Subcutaneous abdominal adipose tissue (tissue), 5 donors: ENCODE results near the gene PUM1.
"Not testable (repeated sequence)": the region's sequence is repeated elsewhere in the genome, so short reads cannot be mapped to it uniquely, and the experiment has no call there.

Source experiments
- H3K27ac ChIP-seq: one replicate; pipeline ENCODE4 v1.7.0; 2013; ENCODE audit warnings: low read depth, mild to moderate bottlenecking, inconsistent platforms, low read length, moderate library complexity
- H3K27me3 ChIP-seq, 5 donors: one replicate each; pipeline ENCODE4 v1.7.0; 2013; ENCODE audit warnings: low read length in 5 of 5, inconsistent platforms in 1 of 5; ENCODE audit not compliant: control insufficient read depth in 5 of 5, insufficient read depth in 4 of 5
- H3K36me3 ChIP-seq, 5 donors: one replicate each; pipeline ENCODE4 v1.7.0; 2013; ENCODE audit warnings: low read length in 5 of 5; ENCODE audit not compliant: control insufficient read depth in 5 of 5, insufficient read depth in 5 of 5
- H3K4me1 ChIP-seq, 5 donors: one replicate each; pipeline ENCODE4 v1.7.0; 2013; ENCODE audit warnings: low read length in 5 of 5, mild to moderate bottlenecking in 3 of 5, moderate library complexity in 1 of 5; ENCODE audit not compliant: control insufficient read depth in 5 of 5, insufficient read depth in 5 of 5
- H3K4me3 ChIP-seq, 5 donors: one replicate each; pipeline ENCODE4 v1.7.0; 2013; ENCODE audit warnings: low read length in 5 of 5, low read depth in 1 of 5
- H3K9ac ChIP-seq, 5 donors: one replicate each; pipeline ENCODE4 v1.7.0; 2013; ENCODE audit warnings: low read length in 5 of 5, mild to moderate bottlenecking in 4 of 5, moderate library complexity in 3 of 5
- H3K9me3 ChIP-seq, 5 donors: one replicate each; pipeline ENCODE4 v1.7.0; 2013; ENCODE audit warnings: low read length in 5 of 5; ENCODE audit not compliant: control insufficient read depth in 5 of 5
- donor health status: healthy.
- donor health status: healthy.
- donor health status: healthy.
- donor health status: healthy.
- donor health status: healthy.

PUM1 gene

GRCh38 chr1:30940541-30940940 lies 125.0 kb downstream of the PUM1 start:
- peaks cover 0 to 3% (median 0%) of the 10 kb centered on the region in 5 donors for H3K4me1 ChIP-seq
- no peak overlapping the region for H3K9ac ChIP-seq
- peaks cover 42 to 75% (median 66%) of the 10 kb centered on the region in 5 donors for H3K36me3 ChIP-seq
- no peak overlapping the region for H3K27ac ChIP-seq
- H3K9me3 ChIP-seq = no peaks in the 10 kb centered on the region
- H3K27me3 ChIP-seq = no peaks in the 10 kb centered on the region
- no peak overlapping the region for H3K4me3 ChIP-seq

DNA sequence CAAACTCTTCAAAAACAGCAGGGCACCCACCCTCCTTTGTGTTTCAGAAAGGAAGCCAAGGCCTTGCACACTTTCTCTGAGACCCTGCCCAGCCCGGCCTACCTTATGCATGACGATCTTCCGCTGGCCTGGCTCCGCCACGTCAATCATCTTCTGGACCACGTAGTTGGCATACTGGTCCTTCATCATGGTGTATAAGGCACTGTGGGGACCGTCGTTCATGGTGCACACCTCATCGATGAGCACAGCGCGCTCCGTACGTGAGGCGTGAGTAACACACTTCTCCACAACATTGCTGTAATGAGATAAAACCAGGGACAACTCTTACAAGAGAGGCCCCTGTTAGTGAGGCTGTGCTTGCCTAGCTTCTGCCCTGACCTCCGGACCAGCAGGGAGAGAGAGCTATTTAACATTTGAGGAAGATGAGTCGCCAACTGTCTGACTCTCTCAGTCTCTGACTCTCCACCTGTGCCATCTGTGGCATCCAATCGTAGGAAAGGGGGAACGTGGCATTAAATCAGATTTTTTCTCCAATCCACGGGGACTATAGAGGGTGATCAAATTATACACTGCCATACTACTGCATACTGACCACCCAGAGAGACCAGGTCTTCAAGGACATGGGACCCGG lies 128.9 kb downstream of the PUM1 start:
- no peak overlapping the region for H3K9ac ChIP-seq
- H3K27me3 ChIP-seq = no peaks in the 10 kb centered on the region
- no peaks in the 10 kb centered on the region for H3K9me3 ChIP-seq
- no peak overlapping the region for H3K4me3 ChIP-seq
- H3K27ac ChIP-seq = no peak overlapping the region
- peaks cover 0 to 1% (median 0%) of the 10 kb centered on the region in 5 donors for H3K4me1 ChIP-seq
- H3K36me3 ChIP-seq = peaks cover 23 to 80% (median 65%) of the 10 kb centered on the region in 5 donors

DNA sequence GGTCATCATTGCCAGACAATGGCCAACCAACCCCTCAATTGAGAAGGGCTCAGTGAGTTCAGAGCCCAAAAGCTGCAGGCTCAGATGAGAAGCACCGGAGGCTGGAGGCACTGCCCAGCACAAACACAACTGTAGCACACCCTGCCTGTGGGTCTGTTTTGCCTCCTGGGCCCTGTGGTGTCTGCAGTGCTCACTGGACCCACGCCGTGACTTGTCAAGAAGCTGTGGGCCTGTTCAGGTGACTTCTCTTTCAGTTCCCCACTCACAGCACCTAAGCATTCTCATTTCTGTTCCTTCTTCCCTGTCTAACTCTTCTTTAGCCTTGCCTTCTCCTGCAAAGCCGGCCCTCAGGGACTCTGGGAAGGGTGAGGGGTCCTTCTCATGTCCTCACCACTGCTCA lies 129.8 kb downstream of the PUM1 start:
- H3K9me3 ChIP-seq, H3K4me1 ChIP-seq, H3K9ac ChIP-seq, H3K27ac ChIP-seq, H3K4me3 ChIP-seq, H3K27me3 ChIP-seq: not testable (repeated sequence)
- peaks cover 14 to 79% (median 60%) of the 10 kb centered on the region in 5 donors for H3K36me3 ChIP-seq

- H3K36me3 ChIP-seq = peaks cover 6 to 71% (median 53%) of the 10 kb centered on the region in 5 donors
Observed at GRCh38 chr1:30934613-30935012, 130.9 kb downstream of the PUM1 start.

DNA sequence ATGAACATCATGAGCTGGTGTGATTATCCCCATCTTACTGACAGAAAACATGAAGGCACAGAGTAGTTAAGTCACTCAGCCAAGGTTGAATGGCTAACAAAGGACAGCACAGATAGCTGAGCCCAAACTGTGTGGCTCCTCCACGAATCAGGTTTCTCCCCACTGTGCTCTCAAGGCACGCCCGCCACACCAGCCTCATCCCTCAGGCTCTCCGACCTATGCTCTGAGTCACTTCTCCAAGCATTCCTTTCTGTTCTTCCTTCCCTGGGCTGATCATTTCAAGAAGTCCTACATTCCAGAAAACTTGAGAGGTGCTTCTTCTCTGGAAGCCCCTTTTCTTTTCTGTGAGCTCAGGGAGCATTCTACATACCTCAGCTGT lies 131.7 kb downstream of the PUM1 start:
- Histone ChIP-seq H3K4me3 (no peak overlapping the region), H3K9ac (no peak overlapping the region), H3K4me1 (peaks cover 0 to 11% (median 0%) of the 10 kb centered on the region in 5 donors), H3K27me3 (no peaks in the 10 kb centered on the region), H3K9me3 (no peaks in the 10 kb centered on the region), H3K36me3 (peaks cover 4 to 65% (median 50%) of the 10 kb centered on the region in 5 donors), H3K27ac (no peak overlapping the region)

More at GRCh38 chr1:30934613-30935012, 130.9 kb downstream of the PUM1 start:
- Histone ChIP-seq H3K27ac (no peak overlapping the region), H3K4me1 (peaks cover 0 to 6% (median 0%) of the 10 kb centered on the region in 5 donors), H3K4me3 (no peak overlapping the region), H3K27me3 (no peaks in the 10 kb centered on the region), H3K9me3 (no peaks in the 10 kb centered on the region), H3K9ac (no peak overlapping the region)

DNA sequence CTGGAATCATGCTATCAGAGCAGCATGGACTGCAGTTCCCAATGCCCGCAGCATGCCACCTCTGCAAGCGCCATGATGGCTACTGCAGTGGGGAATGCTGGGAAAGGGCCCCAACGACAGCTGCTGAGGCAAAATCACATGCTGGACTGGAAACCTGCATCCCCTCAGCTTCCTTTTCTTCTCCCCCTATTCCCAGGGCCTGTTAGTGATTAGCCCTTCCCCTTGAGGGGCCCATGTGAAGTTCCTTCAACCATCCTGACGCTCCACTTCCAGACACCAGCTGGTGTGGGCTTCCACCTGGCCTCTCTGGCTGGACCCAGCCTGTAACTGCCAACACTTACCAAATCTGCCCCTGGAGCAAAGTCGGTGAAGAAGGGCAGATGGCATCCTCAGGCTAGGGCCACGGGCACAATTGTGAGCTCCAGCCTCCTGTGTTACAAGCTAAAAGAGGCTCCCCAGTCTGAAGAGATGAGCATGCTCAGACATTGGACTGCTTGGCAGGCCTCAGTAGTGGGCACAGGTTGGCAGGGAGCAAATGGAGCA lies 134.8 kb downstream of the PUM1 start:
- no peak overlapping the region for H3K9ac ChIP-seq
- H3K9me3 ChIP-seq = no peaks in the 10 kb centered on the region
- H3K27me3 ChIP-seq = no peaks in the 10 kb centered on the region
- no peak overlapping the region for H3K4me3 ChIP-seq
- peaks cover 0 to 13% (median 0%) of the 10 kb centered on the region in 5 donors for H3K4me1 ChIP-seq
- no peak overlapping the region for H3K27ac ChIP-seq
- H3K36me3 ChIP-seq = peaks cover 3 to 45% (median 36%) of the 10 kb centered on the region in 5 donors

GRCh38 chr1:30929944-30930525 lies 135.5 kb downstream of the PUM1 start:
- Histone ChIP-seq H3K27me3 (no peaks in the 10 kb centered on the region), H3K9ac (no peak overlapping the region), H3K4me3 (no peak overlapping the region), H3K4me1 (peaks cover 0 to 13% (median 0%) of the 10 kb centered on the region in 5 donors), H3K27ac (no peak overlapping the region), H3K9me3 (no peaks in the 10 kb centered on the region), H3K36me3 (peaks cover under 1 to 41% (median 31%) of the 10 kb centered on the region in 5 donors)

GRCh38 chr1:30929135-30929889 lies 136.2 kb downstream of the PUM1 start:
- Histone ChIP-seq H3K27ac (no peak overlapping the region), H3K9me3 (no peaks in the 10 kb centered on the region), H3K27me3 (no peaks in the 10 kb centered on the region), H3K9ac (peak overlapping the region in 1 of 5 donors; percentile 43), H3K4me1 (peaks cover 0 to 13% (median 0%) of the 10 kb centered on the region in 5 donors), H3K4me3 (no peak overlapping the region), H3K36me3 (peaks cover 0 to 33% (median 24%) of the 10 kb centered on the region in 5 donors)

GRCh38 chr1:30928789-30929134 lies 136.8 kb downstream of the PUM1 start:
- Histone ChIP-seq H3K36me3 (peaks cover 0 to 28% (median 18%) of the 10 kb centered on the region in 5 donors), H3K9ac (peak overlapping the region in 1 of 5 donors; percentile 43), H3K27ac (no peak overlapping the region), H3K4me1 (peaks cover 0 to 13% (median 0%) of the 10 kb centered on the region in 5 donors), H3K27me3 (no peaks in the 10 kb centered on the region), H3K4me3 (no peak overlapping the region), H3K9me3 (no peaks in the 10 kb centered on the region)

- Histone ChIP-seq H3K4me1 (peaks cover 0 to 13% (median 0%) of the 10 kb centered on the region in 5 donors), H3K9ac (no peak overlapping the region), H3K27me3 (no peaks in the 10 kb centered on the region), H3K36me3 (peaks cover 0 to 22% (median 13%) of the 10 kb centered on the region in 5 donors), H3K9me3 (no peaks in the 10 kb centered on the region), H3K27ac (no peak overlapping the region), H3K4me3 (no peak overlapping the region)
Observed at GRCh38 chr1:30928171-30928570, 137.3 kb downstream of the PUM1 start.
